Right lung (tissue), 5 donors: ENCODE measurements around the gene MPDZ. TPM values are rescaled to one million over a fixed set of nuclear protein-coding genes. Genes with fewer than 3 reads are reported as not detected.

Experiments
- DNase-seq, 2 donors: peaks; one replicate each; pipeline ENCODE4 v3.0.0-alpha.2; 2013
- polyA plus RNA-seq, 5 donors: library from polyadenylated mRNA; unstranded; fragments of 120-200 nt; gene quantifications; one replicate each; pipeline versions ENCODE4 v1.2.1 to v1.2.3, GENCODE V29; 2013; ENCODE audit warnings: inconsistent platforms in 1 of 5, low replicate concordance in 1 of 5; ENCODE audit not compliant: insufficient read length in 5 of 5, insufficient read depth in 1 of 5

The MPDZ gene
- polyA plus RNA-seq, 5 donors, result 59.8 to 78.7 (median 68.6) TPM

GRCh38 chr9:13137426-13137825, 142.1 kb downstream of the MPDZ start:
- no peak for DNase-seq

- DNase-seq, result no peak
These were observed 147.5 kb downstream of the MPDZ start for GRCh38 chr9:13131991-13132390.

- DNase-seq, result no peak
These were observed 148.1 kb downstream of the MPDZ start for GRCh38 chr9:13131416-13131815.

GRCh38 chr9:13128266-13128860, 151.1 kb downstream of the MPDZ start:
- DNase-seq, result peak in 1 of 2 donors; percentile 68

DNA sequence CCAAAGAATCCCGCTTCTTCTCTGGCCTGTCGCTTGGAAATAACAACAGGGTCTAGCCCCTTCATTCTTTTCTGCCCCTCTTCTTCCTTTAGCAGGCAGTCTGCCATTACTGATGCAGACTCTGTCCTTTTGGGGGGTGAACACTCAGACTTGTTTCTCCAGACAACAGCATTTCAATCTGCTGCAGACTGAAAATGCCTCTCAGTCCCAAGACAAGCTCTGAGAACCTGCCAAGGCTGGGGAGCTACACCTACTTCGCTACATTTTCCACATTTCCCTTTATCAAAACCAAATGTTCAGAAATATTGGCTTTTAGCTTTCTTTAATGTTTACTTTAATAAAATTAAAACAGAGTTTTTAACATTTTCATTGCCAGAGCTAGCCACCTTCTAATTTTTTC, 152.4 kb downstream of the MPDZ start:
- no peak for DNase-seq

GRCh38 chr9:13125261-13125660, 154.2 kb downstream of the MPDZ start:
- no peak for DNase-seq

DNA sequence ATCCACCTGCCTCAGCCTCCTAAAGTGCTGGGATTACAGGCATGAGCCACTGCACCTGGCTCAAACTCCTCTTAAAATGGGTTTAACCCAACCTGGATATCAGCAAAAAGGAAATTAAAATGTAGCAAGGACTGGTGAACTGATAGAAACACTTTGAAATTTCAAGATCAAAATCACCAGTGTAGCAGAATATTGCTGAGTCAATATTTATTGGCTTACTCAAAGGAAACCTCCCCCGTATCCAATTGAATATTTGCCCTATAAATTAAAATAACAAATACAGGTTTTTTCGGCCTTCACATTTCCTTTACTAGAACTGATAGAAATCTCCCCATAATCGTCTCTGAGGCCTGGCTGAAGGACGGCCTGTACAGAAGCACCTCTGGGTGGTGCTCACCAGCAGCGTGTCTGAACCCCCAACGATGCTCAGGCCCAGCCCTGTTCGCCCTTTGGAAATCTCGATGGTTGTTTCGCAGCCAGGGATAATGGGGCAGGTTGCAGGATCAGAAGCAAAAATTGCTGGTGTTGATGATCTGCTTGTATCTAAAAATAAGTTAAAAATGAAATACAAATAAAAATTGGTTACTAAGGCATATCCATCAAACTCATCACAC, 156.6 kb downstream of the MPDZ start:
- DNase-seq, result no peak

DNA sequence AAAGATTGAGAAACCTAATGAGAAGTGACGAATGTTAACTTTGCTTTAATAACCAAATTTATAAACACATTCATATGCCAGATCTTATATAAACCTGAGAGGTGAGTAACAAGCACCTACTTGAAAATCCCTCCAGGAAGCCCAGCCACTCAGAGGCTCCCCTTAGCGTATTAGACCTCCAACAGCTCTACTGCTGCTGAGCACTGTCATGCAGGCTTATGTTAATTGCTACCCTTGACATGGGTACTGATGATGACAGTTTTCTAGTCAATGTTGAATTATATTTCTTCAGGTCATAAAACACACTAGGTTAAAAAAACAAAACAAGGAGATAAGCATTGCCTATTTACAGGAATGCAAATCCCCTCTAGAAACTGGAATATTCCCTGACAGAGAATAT, 161.2 kb downstream of the MPDZ start:
- DNase-seq, result no peak

DNA sequence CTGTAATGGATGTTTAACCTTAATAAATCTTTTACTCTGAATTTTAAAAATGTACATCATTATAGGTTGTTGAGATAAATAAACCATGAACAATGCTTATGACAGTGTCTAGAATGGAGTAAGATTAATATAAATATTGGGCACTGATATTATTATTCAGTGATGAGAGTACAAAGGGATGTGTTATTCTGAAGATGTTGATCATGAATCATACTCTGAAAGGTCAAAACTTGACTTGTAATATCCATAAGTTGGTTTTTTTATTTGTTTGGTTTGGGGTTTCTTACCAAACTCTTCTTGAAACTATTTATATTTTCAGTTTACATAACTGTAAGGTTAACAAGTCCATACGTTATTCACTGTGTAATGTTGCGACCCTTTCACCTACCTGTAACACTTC, 163.2 kb downstream of the MPDZ start:
- DNase-seq, result no peak

GRCh38 chr9:13113751-13114150, 165.7 kb downstream of the MPDZ start:
- DNase-seq, result no peak

- DNase-seq, result no peak
These were observed 166.3 kb downstream of the MPDZ start for GRCh38 chr9:13113216-13113615.

- no peak for DNase-seq
These were observed 167.7 kb downstream of the MPDZ start for GRCh38 chr9:13111778-13112177.

DNA sequence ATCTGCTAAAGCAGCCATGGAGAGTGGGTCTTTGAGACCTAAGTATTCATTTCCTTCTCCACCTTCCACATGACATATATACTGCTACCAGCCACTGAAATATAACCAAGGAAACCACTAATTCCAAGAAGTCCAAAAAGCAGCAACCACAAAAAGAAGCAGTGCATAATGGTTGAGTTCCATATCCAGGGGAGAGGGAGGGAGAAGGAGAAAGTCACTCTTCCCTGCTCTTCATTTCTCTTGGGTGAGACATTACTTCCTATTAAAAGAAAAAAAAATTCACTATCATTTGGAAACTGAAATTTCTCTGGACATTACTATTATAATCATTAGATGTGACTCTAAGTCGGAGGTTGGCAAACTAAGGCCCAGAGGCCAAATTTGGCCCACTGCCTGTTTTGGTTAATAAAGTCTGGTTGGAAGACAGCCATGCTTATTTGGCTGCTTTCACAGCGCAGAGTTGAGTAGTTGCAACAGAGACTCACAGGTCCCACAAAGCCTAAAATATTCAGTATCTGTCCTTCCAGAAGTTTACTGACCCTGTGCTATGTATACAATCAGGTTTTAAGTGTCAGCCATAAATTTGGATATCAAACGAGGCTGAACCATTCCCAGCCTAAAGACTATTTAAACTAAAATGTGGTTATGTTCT, 168.6 kb downstream of the MPDZ start:
- DNase-seq, result peak in 1 of 2 donors; percentile 22

DNA sequence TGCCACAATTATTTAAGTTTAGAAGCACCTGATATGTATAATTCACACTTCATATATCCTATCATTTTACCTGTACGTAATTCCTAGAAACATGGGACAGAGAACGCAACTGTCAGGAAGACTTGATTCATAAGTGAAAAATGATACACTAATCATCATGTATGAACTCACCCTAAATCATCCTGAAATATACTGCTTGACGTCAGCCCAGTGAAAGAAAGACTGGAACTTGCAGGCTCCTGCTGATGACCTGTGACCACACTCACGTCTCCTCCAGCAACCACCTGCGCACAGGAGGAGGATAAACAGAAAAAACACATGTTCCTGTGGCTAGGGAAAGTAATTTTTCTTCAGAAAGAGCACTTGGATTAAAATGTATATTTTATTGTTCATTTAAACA, 169.7 kb downstream of the MPDZ start:
- DNase-seq, result no peak

GRCh38 chr9:13107008-13107407, 172.5 kb downstream of the MPDZ start:
- DNase-seq, result no peak

GRCh38 chr9:13100914-13101572, 178.4 kb downstream of the MPDZ start:
- DNase-seq, result no peak

- no peak for DNase-seq
These were observed 184.4 kb downstream of the MPDZ start for GRCh38 chr9:13095056-13095455.

GRCh38 chr9:13090628-13091027, 188.9 kb downstream of the MPDZ start:
- no peak for DNase-seq

- DNase-seq, result peak in 1 of 2 donors; percentile 22
These were observed 189.8 kb downstream of the MPDZ start for GRCh38 chr9:13089666-13090065.

DNA sequence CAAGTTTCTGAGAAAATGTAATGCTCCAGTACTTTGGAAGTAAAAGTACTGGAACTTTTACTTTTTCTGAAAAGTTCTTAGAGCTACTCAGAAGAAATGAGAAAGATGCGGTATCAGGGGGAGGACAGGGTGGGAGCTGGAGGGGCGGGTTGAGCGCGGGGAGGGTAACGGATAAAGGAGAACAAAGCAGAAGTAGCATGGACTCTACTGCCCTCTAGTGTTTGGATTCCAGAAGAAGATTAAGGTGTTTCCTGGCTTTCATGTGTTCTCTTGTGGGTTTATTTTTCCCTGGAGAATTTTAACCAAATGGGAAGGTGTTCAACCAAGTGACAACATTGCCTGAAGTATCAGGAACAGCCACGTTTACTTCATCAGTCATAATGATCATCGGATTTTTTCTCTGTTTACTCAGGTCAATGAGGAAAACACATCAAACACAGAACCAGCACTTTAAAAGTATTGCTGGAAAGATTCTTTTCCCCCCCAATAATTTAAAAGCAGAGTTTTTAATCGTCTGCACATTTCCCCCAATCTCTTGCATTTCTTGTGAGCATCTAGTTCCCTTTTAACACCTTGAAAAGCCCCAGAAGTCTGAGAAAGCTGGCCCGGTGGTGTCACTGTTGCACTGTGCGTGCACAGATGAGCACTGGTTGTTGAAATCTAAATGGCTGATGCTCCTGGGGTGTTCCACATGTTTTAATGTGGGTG, 190.6 kb downstream of the MPDZ start:
- DNase-seq, result peak; percentile 54 to 66

DNA sequence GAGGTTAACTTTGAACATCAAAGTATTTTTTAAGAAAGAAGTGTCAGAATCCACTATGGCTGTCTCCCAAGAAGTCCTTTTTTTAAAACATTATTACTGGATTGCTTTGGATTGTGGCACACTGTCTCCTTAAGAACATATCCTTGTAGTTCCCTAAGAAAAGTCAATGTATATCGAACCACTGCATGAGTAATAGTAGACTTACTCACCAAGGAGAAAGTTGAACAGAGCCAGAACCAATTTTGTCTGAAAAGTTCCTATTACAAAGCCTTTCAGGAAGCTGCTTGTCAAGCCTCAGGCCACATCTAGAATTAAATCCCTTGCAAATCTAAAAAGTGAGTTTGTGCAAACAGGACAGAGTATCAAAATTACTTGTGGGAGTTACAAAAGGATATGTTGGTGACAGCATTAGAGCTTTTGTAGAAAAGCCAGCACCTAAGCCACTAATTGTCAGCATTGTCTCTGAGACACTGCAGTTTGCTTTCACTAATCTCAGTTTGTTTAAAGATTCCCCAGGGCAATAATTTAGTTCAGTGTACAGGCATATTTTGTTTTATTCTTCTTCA, 195.4 kb downstream of the MPDZ start:
- DNase-seq, result no peak

- no peak for DNase-seq
These were observed 196.1 kb downstream of the MPDZ start for GRCh38 chr9:13083366-13083765.
